GM15510 (cell line): ENCODE data around the gene AVPR1A.

Source experiments
- POLR2A ChIP-seq: IDR thresholded peaks from 3 replicates; pipeline ENCODE4 v1.6.1; 2011; ENCODE audit warnings: borderline replicate concordance; ENCODE audit not compliant: insufficient read length; ENCODE audit errors: extremely low read depth

AVPR1A gene

DNA sequence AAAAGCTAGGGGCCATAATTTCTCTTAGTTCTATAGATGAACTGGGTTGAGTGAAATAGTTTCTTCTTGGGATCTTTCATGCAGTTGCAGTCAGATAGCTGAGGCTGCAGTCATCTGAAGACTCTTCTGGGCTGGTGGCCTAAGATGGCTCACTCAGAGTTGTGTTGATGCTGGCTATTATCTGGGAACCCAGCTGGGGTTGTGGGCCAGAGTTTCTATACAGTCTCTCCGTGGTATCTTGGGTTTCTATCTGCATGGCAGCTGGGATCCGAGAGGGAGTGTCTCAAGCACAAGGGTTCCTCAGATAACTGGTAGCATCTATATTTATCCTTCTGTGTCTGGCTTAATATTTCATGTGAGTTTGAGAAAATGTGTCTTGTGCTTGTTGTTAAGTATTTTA is 21.1 kb downstream of the AVPR1A start:
- no peak for TF ChIP-seq POLR2A

GRCh38 chr12:63124778-63125177 is 26.2 kb downstream of the AVPR1A start:
- TF ChIP-seq POLR2A: no peak

GRCh38 chr12:63103494-63104131 is 47.4 kb downstream of the AVPR1A start:
- no peak for TF ChIP-seq POLR2A

GRCh38 chr12:63101920-63102319 is 49.1 kb downstream of the AVPR1A start:
- no peak for TF ChIP-seq POLR2A

- TF ChIP-seq POLR2A: no peak
Observed at GRCh38 chr12:63098851-63099250, 52.1 kb downstream of the AVPR1A start.

DNA sequence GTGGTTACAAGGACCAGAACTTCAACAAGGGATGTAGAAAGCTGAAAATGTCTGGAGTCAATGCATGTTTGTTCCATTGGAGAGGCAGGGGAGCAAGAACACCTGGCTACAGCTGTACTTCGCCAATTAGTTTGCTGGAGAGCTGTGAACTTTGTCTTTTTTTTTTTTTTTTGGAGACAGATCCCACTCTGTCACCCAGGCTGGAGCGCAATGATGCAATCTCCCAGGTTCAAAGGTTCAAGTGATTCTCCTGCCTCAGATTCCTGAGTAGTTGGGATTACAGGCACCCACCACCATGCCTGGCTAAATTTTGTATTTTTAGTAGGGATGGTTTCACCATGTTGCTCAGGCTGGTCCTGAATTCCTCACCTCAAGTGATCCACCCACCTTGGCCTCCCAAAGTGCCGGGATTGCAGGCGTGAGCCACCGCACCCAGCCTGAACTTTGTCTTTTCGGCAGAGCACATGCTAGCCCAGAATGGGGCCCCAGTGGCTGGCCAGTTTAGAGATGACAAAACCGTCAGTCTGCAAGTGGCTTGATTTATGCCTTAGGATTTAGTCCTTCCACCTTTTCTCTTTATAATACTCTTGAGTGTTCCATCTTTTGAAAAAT is 55.5 kb downstream of the AVPR1A start:
- TF ChIP-seq POLR2A: no peak

- no peak for TF ChIP-seq POLR2A
Observed at GRCh38 chr12:63093711-63094110, 57.3 kb downstream of the AVPR1A start.

DNA sequence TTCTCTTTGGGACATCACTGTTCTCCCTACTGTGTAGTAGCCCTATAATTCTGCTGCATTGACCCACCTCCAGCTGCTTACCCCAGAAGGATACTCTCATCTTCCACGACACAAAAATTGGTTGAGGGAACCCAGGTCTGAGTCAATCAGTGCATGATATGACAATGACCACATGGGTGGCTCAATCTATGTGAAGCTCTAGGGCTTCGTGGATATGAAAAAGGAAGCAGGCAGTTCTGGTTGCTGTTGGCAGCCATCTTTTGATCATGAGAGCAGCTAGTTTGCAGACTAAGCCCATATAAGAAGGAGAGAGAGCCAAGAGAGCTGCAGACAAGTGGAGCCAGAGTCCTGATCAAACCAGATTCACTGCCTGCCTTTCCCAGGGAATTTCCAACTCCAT is 57.9 kb downstream of the AVPR1A start:
- no peak for TF ChIP-seq POLR2A
